Stimulated activated CD4-positive, alpha-beta T cell treated with anti-CD3 and anti-CD28 coated beads, TNF-alpha, amount 100 ng/mL, for 48 hours (primary cell): ENCODE measurements around the gene SLC4A11.

Experiments
- DNase-seq, 3 donors: peaks; one replicate each; pipeline ENCODE4 v3.0.0-alpha.2; 2020; ENCODE audit warnings: low read depth in 3 of 3

Gene SLC4A11

GRCh38 chr20:3246682-3247081 is 7.7 kb upstream of the SLC4A11 start:
- DNase-seq: no peak

GRCh38 chr20:3245711-3246110 is 6.7 kb upstream of the SLC4A11 start:
- no peak for DNase-seq

GRCh38 chr20:3245156-3245555 is 6.2 kb upstream of the SLC4A11 start:
- no peak for DNase-seq

GRCh38 chr20:3244613-3245012 is 5.6 kb upstream of the SLC4A11 start:
- no peak for DNase-seq

- no peak for DNase-seq
These were observed 4.8 kb upstream of the SLC4A11 start for GRCh38 chr20:3243718-3244358.

GRCh38 chr20:3242172-3242692 is 3.2 kb upstream of the SLC4A11 start:
- no peak for DNase-seq

- DNase-seq: no peak
These were observed 1.9 kb upstream of the SLC4A11 start for GRCh38 chr20:3240776-3241363.

GRCh38 chr20:3239867-3240775 is 1.1 kb upstream of the SLC4A11 start:
- DNase-seq: no peak

GRCh38 chr20:3238616-3239025 is 369 bp downstream of the SLC4A11 start:
- DNase-seq: peak in 2 of 3 donors; percentile 18 to 36

GRCh38 chr20:3237958-3238615 is 903 bp downstream of the SLC4A11 start:
- DNase-seq: no peak

- DNase-seq: no peak
These were observed 1.7 kb downstream of the SLC4A11 start for GRCh38 chr20:3237011-3237957.

GRCh38 chr20:3235666-3236324 is 3.2 kb downstream of the SLC4A11 start:
- no peak for DNase-seq

- DNase-seq: no peak
These were observed 4.9 kb downstream of the SLC4A11 start for GRCh38 chr20:3233991-3234498.

GRCh38 chr20:3233131-3233990 is 5.6 kb downstream of the SLC4A11 start:
- no peak for DNase-seq

GRCh38 chr20:3231889-3232588 is 7.0 kb downstream of the SLC4A11 start:
- DNase-seq: no peak

GRCh38 chr20:3231116-3231515 is 7.9 kb downstream of the SLC4A11 start:
- DNase-seq: no peak

GRCh38 chr20:3229798-3230197 is 9.2 kb downstream of the SLC4A11 start:
- no peak for DNase-seq

- no peak for DNase-seq
These were observed 9.8 kb downstream of the SLC4A11 start for GRCh38 chr20:3229158-3229557.

- no peak for DNase-seq
These were observed 10.3 kb downstream of the SLC4A11 start for GRCh38 chr20:3228750-3229032.
